SK-N-SH (cell line): ENCODE results near the gene DPF3. TPM values are rescaled to one million over a fixed set of nuclear protein-coding genes. Genes with fewer than 3 reads are reported as not detected.

Experiments
- CTCF ChIA-PET: fragments of 300-600, 350-600 bp; formaldehyde crosslinking; extraction: SDS; loops from one replicate; lab custom pipeline; 2021; lab: Yijun Ruan, JAX
- POLR2A ChIA-PET: fragments of 350-600 bp; sonication (Branson Sonifier 250); formaldehyde crosslinking; extraction: SDS; loops from one replicate; lab custom pipeline; 2020; ENCODE audit warnings: antibody characterized with exemption, inconsistent platforms; lab: Yijun Ruan, JAX
- DNase-seq: peaks from one replicate; pipeline ENCODE4 v3.0.0; 2012
- H2AFZ ChIP-seq: fragments of 200-600 bp; sonication (generic); 2 replicates; pipeline ENCODE4 v1.8.1; 2016; ENCODE audit warnings: antibody characterized with exemption, mild to moderate bottlenecking, low read depth
- H3F3A ChIP-seq: fragments of 200-600 bp; sonication (generic); replicated peaks from 2 replicates; pipeline ENCODE3; 2016; ENCODE audit warnings: antibody characterized with exemption, mild to moderate bottlenecking; ENCODE audit not compliant: insufficient read depth
- H3K27ac ChIP-seq, 2 experiments: fragments of 200-500 bp in 1 of 2; fragments of 200-600 bp in 1 of 2; sonication (Bioruptor generic) in 1 of 2; sonication (generic), shearing (Covaris generic) in 1 of 2; 2 replicates each; pipeline versions ENCODE4 v1.5.1 to v1.6.1; 2014 to 2016; ENCODE audit warnings: low read depth in 2 of 2, inconsistent platforms in 1 of 2, low read length in 1 of 2, mild to moderate bottlenecking in 1 of 2, mixed read lengths in 1 of 2
- H3K27me3 ChIP-seq: fragments of 200-600 bp; sonication (generic), shearing (Covaris generic); 2 replicates; pipeline ENCODE4 v1.6.1; 2016; ENCODE audit warnings: mixed run types; ENCODE audit not compliant: insufficient read depth
- H3K36me3 ChIP-seq, 2 experiments: fragments of 200-500 bp in 1 of 2; fragments of 200-600 bp in 1 of 2; sonication (Bioruptor generic) in 1 of 2; sonication (generic) in 1 of 2; replicated peaks in 1 of 2; 2 replicates each; pipeline versions ENCODE3 to v1.5.1; 2014 to 2016; ENCODE audit warnings: low read length in 1 of 2, mild to moderate bottlenecking in 1 of 2; ENCODE audit not compliant: insufficient read depth in 2 of 2, control insufficient read depth in 1 of 2
- H3K4me1 ChIP-seq, 2 experiments: fragments of 200-500 bp in 1 of 2; fragments of 200-600 bp in 1 of 2; sonication (Bioruptor generic) in 1 of 2; sonication (generic), shearing (Covaris generic) in 1 of 2; 2 replicates each; pipeline versions ENCODE4 v1.5.1 to v1.6.1; 2014 to 2016; ENCODE audit warnings: low read depth in 1 of 2, low read length in 1 of 2, mixed run types in 1 of 2; ENCODE audit not compliant: insufficient read depth in 2 of 2, control insufficient read depth in 1 of 2
- H3K4me2 ChIP-seq: fragments of 200-600 bp; sonication (generic), shearing (Covaris generic); 2 replicates; pipeline ENCODE4 v1.6.1; 2017; ENCODE audit warnings: mixed run types
- H3K4me3 ChIP-seq, 2 experiments: fragments of 200-500 bp in 1 of 2; fragments of 200-600 bp in 1 of 2; sonication (Bioruptor generic) in 1 of 2; sonication (generic), shearing (Covaris generic) in 1 of 2; 2 replicates each; pipeline versions ENCODE4 v1.5.1 to v1.8.1; 2014 to 2016; ENCODE audit warnings: low read depth in 2 of 2, inconsistent platforms in 1 of 2, low read length in 1 of 2, mild to moderate bottlenecking in 1 of 2, mixed read lengths in 1 of 2, moderate library complexity in 1 of 2
- H3K79me2 ChIP-seq: fragments of 200-600 bp; sonication (generic); 2 replicates; pipeline ENCODE4 v1.8.1; 2017; ENCODE audit warnings: mild to moderate bottlenecking; ENCODE audit not compliant: insufficient read depth
- H3K9ac ChIP-seq: fragments of 200-600 bp; sonication (generic); 2 replicates; pipeline ENCODE4 v1.6.1; 2017; ENCODE audit warnings: mixed run types
- H3K9me2 ChIP-seq: fragments of 200-600 bp; sonication (generic); 2 replicates; pipeline ENCODE4 v1.6.1; 2017; ENCODE audit warnings: mixed run types
- H3K9me3 ChIP-seq: fragments of 200-600 bp; sonication (generic); 2 replicates; pipeline ENCODE4 v1.6.1; 2017; ENCODE audit warnings: mixed run types, mild to moderate bottlenecking, moderate library complexity
- H4K20me1 ChIP-seq: fragments of 200-600 bp; sonication (generic); 2 replicates; pipeline ENCODE4 v1.6.1; 2017; ENCODE audit warnings: mild to moderate bottlenecking, mixed run types; ENCODE audit not compliant: insufficient read depth
- CHD2 ChIP-seq: fragments of 150-350 bp; IDR thresholded peaks from 2 replicates; pipeline ENCODE4 v1.6.1; 2018; ENCODE audit warnings: low read length; ENCODE audit not compliant: partially characterized antibody
- EP300 ChIP-seq, 2 experiments: IDR thresholded peaks; 2 replicates each; pipeline versions ENCODE4 v1.4.0 to v1.6.1; 2012; ENCODE audit warnings: borderline replicate concordance in 1 of 2, low read depth in 1 of 2, low read length in 1 of 2
- EZH2phosphoT487 ChIP-seq: fragments of 200-600 bp; sonication (generic); IDR thresholded peaks from 2 replicates; pipeline ENCODE4 v1.6.1; 2017; ENCODE audit warnings: low read depth, mixed run types, mild to moderate bottlenecking, antibody characterized with exemption, moderate library complexity, borderline replicate concordance
- FOSL2 ChIP-seq: IDR thresholded peaks from 2 replicates; pipeline ENCODE4 v1.4.0; 2012; ENCODE audit warnings: low read depth, mild to moderate bottlenecking, moderate library complexity, borderline replicate concordance
- FOXJ3 ChIP-seq: sonication (generic); formaldehyde crosslinking; IDR thresholded peaks from 2 replicates; pipeline ENCODE4 v1.5.1; 2020; ENCODE audit warnings: mild to moderate bottlenecking, missing genetic modification reagents
- FOXM1 ChIP-seq: IDR thresholded peaks from 2 replicates; pipeline ENCODE4 v1.4.0; 2012; ENCODE audit warnings: low read depth, mild to moderate bottlenecking
- GABPA ChIP-seq: IDR thresholded peaks from 2 replicates; pipeline ENCODE4 v1.4.0; 2012; ENCODE audit warnings: low read depth, mild to moderate bottlenecking
- GATA2 ChIP-seq: sonication (generic); formaldehyde crosslinking; IDR thresholded peaks from 2 replicates; pipeline ENCODE4 v1.5.0; 2020; ENCODE audit warnings: mild to moderate bottlenecking, missing genetic modification reagents
- JUND ChIP-seq: IDR thresholded peaks from 2 replicates; pipeline ENCODE4 v1.4.0; 2012
- RAD21 ChIP-seq: IDR thresholded peaks from 2 replicates; pipeline ENCODE4 v1.6.1; 2012; ENCODE audit warnings: mild to moderate bottlenecking, low read length
- RCOR1 ChIP-seq: fragments of 150-350 bp; IDR thresholded peaks from 2 replicates; pipeline ENCODE4 v1.6.1; 2017; ENCODE audit warnings: antibody characterized with exemption, low read length
- RFX5 ChIP-seq: IDR thresholded peaks from 2 replicates; pipeline ENCODE4 v1.6.1; 2012; ENCODE audit warnings: mild to moderate bottlenecking, improper control_type of control experiment, low read length
- RXRA ChIP-seq: IDR thresholded peaks from 2 replicates; pipeline ENCODE4 v1.4.0; 2012; ENCODE audit warnings: low read depth, mild to moderate bottlenecking, borderline replicate concordance
- SMC3 ChIP-seq: IDR thresholded peaks from 2 replicates; pipeline ENCODE4 v1.6.1; 2012; ENCODE audit warnings: low read depth, low read length, improper control_type of control experiment
- TAF1 ChIP-seq: IDR thresholded peaks from 2 replicates; pipeline ENCODE4 v1.6.1; 2012; ENCODE audit warnings: low read depth, mild to moderate bottlenecking, low read length, moderate library complexity, borderline replicate concordance
- WGBS: methylation state at CpG from one replicate; pipeline ENCODE4 v1.1.6; 2017; ENCODE audit warnings: low lambda C conversion rate; 5-methylcytosine and 5-hydroxymethylcytosine counted together
- polyA plus RNA-seq, 3 experiments: library from polyadenylated mRNA; depleted of rRNA; stranded (reverse); fragments of >200 nt; gene quantifications; 2 replicates each; pipeline ENCODE4 v1.2.3, GENCODE V29; 2012
- TF ChIP-seq, protein P1 (sequence below): IDR thresholded peaks from 2 replicates; pipeline ENCODE4 v1.4.0; 2012; ENCODE audit warnings: low read depth, borderline replicate concordance
- TF ChIP-seq, protein P2 (sequence below): IDR thresholded peaks from 2 replicates; pipeline ENCODE4 v1.4.0; 2012; ENCODE audit warnings: low read depth, borderline replicate concordance
- TF ChIP-seq, protein P3 (sequence below): fragments of 200-600 bp; sonication (generic); IDR thresholded peaks from 2 replicates; pipeline ENCODE4 v1.6.1; 2017; ENCODE audit warnings: antibody characterized with exemption, mild to moderate bottlenecking, moderate library complexity

The DPF3 gene
- polyA plus RNA-seq, 1 of the 3 experiments (the other 2 are of a cell fraction) = 2.8 TPM

DNA sequence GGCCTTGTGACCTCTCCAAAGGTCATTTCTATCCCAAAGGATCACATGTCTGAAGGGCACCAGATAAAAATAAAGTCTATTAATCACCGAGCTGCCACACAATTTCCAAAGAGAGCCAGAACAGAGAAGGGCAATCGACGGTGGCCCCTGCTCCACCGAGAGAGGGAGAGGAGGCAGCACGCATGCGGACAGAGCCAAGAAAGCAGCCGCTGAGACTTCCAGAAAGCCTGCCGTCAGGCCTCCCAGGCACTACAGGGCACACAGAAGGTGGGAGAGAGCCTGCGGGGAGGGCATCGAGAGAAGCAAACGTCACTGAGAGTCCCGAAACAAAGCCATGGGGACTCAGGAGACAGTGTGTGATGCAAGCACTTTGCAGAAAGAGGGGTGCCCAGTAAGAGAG is 182.0 kb downstream of the DPF3 start:
- ChIA-PET POLR2A (no interaction called here), CTCF (no interaction called here)
- Histone ChIP-seq H3K27ac (no peak overlapping the region), H3K4me1 (no peaks in the 10 kb centered on the region), H3K4me2 (no peak overlapping the region), H3K9me2 (no peaks in the 10 kb centered on the region), H3K36me3 (no peaks in the 10 kb centered on the region), H3K9ac (no peak overlapping the region), H2AFZ (no peak overlapping the region), H3K4me3 (no peak overlapping the region), H4K20me1 (no peaks in the 10 kb centered on the region), H3K79me2 (no peaks in the 10 kb centered on the region), H3K27me3 (no peaks in the 10 kb centered on the region), H3K9me3 (no peaks in the 10 kb centered on the region), H3F3A (no peaks in the 10 kb centered on the region)
- DNase-seq = no peak
- no peak for TF ChIP-seq FOXM1
- TF ChIP-seq EP300 (IDR thresholded peaks at IDR 0.05; ENCODE audit: borderline replicate concordance in 1 of 2, low read depth in 1 of 2, low read length in 1 of 2) = no peak
- no peak for TF ChIP-seq RCOR1
- no peak for TF ChIP-seq RXRA
- no peak for TF ChIP-seq FOSL2
- no peak for TF ChIP-seq GABPA
- no peak for TF ChIP-seq FOXJ3 (CRISPR knock-in tag)
- TF ChIP-seq RAD21 = no peak
- TF ChIP-seq, protein P1, sequence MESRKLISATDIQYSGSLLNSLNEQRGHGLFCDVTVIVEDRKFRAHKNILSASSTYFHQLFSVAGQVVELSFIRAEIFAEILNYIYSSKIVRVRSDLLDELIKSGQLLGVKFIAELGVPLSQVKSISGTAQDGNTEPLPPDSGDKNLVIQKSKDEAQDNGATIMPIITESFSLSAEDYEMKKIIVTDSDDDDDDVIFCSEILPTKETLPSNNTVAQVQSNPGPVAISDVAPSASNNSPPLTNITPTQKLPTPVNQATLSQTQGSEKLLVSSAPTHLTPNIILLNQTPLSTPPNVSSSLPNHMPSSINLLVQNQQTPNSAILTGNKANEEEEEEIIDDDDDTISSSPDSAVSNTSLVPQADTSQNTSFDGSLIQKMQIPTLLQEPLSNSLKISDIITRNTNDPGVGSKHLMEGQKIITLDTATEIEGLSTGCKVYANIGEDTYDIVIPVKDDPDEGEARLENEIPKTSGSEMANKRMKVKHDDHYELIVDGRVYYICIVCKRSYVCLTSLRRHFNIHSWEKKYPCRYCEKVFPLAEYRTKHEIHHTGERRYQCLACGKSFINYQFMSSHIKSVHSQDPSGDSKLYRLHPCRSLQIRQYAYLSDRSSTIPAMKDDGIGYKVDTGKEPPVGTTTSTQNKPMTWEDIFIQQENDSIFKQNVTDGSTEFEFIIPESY = no peak
- TF ChIP-seq, protein P2, sequence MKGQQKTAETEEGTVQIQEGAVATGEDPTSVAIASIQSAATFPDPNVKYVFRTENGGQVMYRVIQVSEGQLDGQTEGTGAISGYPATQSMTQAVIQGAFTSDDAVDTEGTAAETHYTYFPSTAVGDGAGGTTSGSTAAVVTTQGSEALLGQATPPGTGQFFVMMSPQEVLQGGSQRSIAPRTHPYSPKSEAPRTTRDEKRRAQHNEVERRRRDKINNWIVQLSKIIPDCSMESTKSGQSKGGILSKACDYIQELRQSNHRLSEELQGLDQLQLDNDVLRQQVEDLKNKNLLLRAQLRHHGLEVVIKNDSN = no peak
- no peak for TF ChIP-seq EZH2phosphoT487
- TF ChIP-seq JUND = no peak
- TF ChIP-seq, protein P3, sequence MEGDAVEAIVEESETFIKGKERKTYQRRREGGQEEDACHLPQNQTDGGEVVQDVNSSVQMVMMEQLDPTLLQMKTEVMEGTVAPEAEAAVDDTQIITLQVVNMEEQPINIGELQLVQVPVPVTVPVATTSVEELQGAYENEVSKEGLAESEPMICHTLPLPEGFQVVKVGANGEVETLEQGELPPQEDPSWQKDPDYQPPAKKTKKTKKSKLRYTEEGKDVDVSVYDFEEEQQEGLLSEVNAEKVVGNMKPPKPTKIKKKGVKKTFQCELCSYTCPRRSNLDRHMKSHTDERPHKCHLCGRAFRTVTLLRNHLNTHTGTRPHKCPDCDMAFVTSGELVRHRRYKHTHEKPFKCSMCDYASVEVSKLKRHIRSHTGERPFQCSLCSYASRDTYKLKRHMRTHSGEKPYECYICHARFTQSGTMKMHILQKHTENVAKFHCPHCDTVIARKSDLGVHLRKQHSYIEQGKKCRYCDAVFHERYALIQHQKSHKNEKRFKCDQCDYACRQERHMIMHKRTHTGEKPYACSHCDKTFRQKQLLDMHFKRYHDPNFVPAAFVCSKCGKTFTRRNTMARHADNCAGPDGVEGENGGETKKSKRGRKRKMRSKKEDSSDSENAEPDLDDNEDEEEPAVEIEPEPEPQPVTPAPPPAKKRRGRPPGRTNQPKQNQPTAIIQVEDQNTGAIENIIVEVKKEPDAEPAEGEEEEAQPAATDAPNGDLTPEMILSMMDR = no peak
- TF ChIP-seq TAF1 = no peak
- TF ChIP-seq CHD2 = no peak
- TF ChIP-seq SMC3 = no peak
- no peak for TF ChIP-seq RFX5
- TF ChIP-seq GATA2 (CRISPR knock-in tag) = no peak
- 79% methylated on average over 12 of the region's 12 CpGs for WGBS
